PC-9 (cell line): ENCODE measurements around the gene COL24A1.

Source experiments
- CTCF ChIP-seq: fragments of 200-600 bp; sonication (generic); conservative IDR thresholded peaks from 2 replicates; pipeline ENCODE4 v1.6.1; 2017; ENCODE audit warnings: mixed run types, antibody characterized with exemption, mild to moderate bottlenecking, moderate library complexity
- EZH2 ChIP-seq: fragments of 200-600 bp; sonication (generic); IDR thresholded peaks from 2 replicates; pipeline ENCODE4 v1.8.0; 2017; ENCODE audit warnings: antibody characterized with exemption, low read depth

- no peak for TF ChIP-seq CTCF
- no peak for TF ChIP-seq EZH2
Observed at GRCh38 chr1:85933961-85934360, 222.6 kb downstream of the COL24A1 start.
